ENCODE data around the gene SERTAD2.

SERTAD2 gene

DNA sequence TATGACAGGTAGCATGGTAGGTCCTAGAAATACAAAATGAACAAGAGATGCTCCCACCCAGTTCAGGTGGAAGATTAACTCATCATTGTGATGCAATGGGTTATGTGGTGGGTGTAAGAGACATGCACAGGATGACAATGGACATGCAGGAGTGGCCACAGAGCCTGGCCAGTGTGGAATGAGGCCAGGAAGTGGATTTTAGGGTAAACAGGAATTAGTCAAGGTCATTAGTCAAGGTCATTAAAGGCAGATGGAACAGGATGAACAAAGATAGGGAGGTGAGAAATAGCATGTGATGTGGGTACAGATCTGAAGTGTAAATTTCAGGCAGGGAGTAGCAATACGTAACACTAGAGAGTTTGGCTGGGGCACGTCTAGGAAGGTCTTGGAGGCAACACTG, 15.6 kb upstream of the SERTAD2 start:
- TF ChIP-seq CTCF (IDR thresholded peaks at IDR 0.05; ENCODE audit: low read depth, low read length): no peak
- H3K4me3 ChIP-seq (ENCODE audit: low read depth, low read length): no peak overlapping the region

- no peak overlapping the region for H3K4me3 ChIP-seq (ENCODE audit: low read depth, low read length)
- TF ChIP-seq CTCF (IDR thresholded peaks at IDR 0.05; ENCODE audit: low read depth, low read length): no peak
These were observed 14.8 kb upstream of the SERTAD2 start for GRCh38 chr2:64668542-64668941.

DNA sequence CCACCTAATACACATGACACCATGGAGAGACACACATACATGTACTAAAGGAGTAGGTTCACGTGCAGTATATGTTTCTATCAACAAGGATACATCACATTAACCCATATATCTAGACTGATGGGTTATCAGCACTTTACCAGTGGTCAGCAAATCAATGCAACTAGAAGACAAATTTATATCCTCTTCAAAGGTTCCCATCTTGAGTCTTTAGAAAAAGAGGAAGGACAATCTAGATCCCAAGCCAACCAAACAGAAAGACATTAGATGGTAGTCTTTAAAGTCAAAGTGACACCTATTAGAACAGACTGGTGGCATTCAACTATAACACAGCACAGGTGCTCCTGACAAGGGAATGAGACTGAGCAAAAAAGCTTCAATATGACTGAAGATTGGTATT, 13.8 kb upstream of the SERTAD2 start:
- TF ChIP-seq CTCF (IDR thresholded peaks at IDR 0.05; ENCODE audit: low read depth, low read length): no peak

GRCh38 chr2:64666810-64667438, 13.2 kb upstream of the SERTAD2 start:
- no peak overlapping the region for H3K4me3 ChIP-seq (ENCODE audit: low read depth, low read length)
- no peak for TF ChIP-seq CTCF (IDR thresholded peaks at IDR 0.05; ENCODE audit: low read depth, low read length)

More for the DNA sequence above, 13.8 kb upstream of the SERTAD2 start:
- H3K4me3 ChIP-seq (ENCODE audit: low read depth, low read length): no peak overlapping the region

GRCh38 chr2:64665709-64666108, 12.0 kb upstream of the SERTAD2 start:
- no peak overlapping the region for H3K4me3 ChIP-seq (ENCODE audit: low read depth, low read length)
- no peak for TF ChIP-seq CTCF (IDR thresholded peaks at IDR 0.05; ENCODE audit: low read depth, low read length)

DNA sequence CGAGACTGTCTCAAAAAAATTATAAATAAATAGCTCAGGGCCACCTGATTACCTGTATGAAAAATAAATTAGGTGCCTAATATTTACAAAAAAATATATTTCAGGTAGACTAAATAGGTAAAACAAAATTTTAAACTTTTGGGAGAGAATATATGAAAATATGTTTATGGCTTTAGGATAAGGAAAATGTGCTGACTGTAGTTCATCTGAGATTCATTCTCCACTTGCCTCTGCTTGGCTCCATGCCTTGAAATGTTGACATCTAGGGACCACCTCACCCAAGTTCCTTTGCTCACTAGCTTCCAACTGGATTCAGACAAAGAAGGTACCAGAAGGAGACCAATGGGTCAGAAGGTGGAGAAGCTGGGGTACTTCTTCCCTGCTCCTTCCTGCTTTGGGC, 9.7 kb upstream of the SERTAD2 start:
- no peak for TF ChIP-seq CTCF (IDR thresholded peaks at IDR 0.05; ENCODE audit: low read depth, low read length)
- no peak overlapping the region for H3K4me3 ChIP-seq (ENCODE audit: low read depth, low read length)

DNA sequence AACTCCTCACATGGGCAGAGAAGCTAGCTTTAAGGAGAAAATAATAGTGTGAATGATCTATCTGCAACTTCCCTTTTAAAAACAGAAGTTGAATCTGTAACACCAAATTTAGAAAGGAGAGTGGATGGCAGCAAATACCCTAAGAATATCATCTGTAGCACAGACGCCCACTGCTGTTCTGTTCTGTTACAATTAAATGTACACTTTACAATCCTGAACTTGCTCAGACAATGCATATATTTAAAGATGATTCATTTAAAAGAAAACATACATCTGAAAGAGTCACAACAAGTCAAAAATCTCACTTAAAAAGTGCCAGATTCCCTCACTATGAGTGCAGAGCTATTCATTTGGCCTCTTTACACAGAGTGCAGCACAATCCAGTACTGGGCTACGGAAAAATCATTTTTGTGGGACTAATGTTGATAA, 8.0 kb upstream of the SERTAD2 start:
- no peak for TF ChIP-seq CTCF (IDR thresholded peaks at IDR 0.05; ENCODE audit: low read depth, low read length)
- H3K4me3 ChIP-seq (ENCODE audit: low read depth, low read length): no peak overlapping the region

Data from WI38 (cell line).